K562 (cell line): ENCODE results near the gene NECTIN3.

ENCODE experiments used
- POLR2A ChIP-seq: fragments of 450-650 bp; conservative IDR thresholded peaks from 2 replicates; pipeline ENCODE4 v1.6.1; 2016
- ZBTB43 ChIP-seq: sonication (generic); formaldehyde crosslinking; IDR thresholded peaks from 2 replicates; pipeline ENCODE4 v1.8.0; 2023; ENCODE audit warnings: mild to moderate bottlenecking, missing genetic modification reagents
- ZFX ChIP-seq: sonication (generic); formaldehyde crosslinking; IDR thresholded peaks from 2 replicates; pipeline ENCODE4 v1.8.0; 2022; ENCODE audit warnings: mild to moderate bottlenecking, missing genetic modification reagents, moderate library complexity

DNA sequence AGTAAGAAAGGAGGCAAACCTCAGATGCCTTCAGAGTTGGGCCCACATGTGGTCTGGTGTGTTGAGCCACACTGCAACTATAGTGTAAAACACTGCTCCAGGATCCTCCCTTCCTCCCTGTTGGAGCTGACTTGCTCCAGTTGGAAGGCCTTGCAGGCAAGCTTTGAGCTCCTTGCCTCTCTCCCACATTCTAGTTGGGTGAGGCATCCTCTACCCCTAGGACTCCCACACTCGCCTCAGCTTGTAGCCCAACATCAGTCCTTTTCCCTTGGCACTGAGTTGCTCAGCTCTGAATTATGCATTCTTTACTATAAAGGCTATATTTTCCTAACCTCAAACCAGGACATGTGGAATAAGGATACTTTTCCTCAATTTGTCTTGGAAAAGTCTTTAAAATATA, 143.9 kb downstream of the NECTIN3 start:
- no peak for TF ChIP-seq ZBTB43 (CRISPR knock-in tag)
- no peak for TF ChIP-seq ZFX (CRISPR knock-in tag)
- TF ChIP-seq POLR2A: no peak
